Activated naive CD4-positive, alpha-beta T cell (primary cell): ENCODE data around the gene PHF3.
A peak's percentile ranks its signal among the peaks of the same experiment; 100 is the strongest.

Experiments
- DNase-seq, 4 experiments: peaks; one replicate each; lab custom pipeline; 2025; lab: John Stamatoyannopoulos, UW

Gene PHF3, protein sequence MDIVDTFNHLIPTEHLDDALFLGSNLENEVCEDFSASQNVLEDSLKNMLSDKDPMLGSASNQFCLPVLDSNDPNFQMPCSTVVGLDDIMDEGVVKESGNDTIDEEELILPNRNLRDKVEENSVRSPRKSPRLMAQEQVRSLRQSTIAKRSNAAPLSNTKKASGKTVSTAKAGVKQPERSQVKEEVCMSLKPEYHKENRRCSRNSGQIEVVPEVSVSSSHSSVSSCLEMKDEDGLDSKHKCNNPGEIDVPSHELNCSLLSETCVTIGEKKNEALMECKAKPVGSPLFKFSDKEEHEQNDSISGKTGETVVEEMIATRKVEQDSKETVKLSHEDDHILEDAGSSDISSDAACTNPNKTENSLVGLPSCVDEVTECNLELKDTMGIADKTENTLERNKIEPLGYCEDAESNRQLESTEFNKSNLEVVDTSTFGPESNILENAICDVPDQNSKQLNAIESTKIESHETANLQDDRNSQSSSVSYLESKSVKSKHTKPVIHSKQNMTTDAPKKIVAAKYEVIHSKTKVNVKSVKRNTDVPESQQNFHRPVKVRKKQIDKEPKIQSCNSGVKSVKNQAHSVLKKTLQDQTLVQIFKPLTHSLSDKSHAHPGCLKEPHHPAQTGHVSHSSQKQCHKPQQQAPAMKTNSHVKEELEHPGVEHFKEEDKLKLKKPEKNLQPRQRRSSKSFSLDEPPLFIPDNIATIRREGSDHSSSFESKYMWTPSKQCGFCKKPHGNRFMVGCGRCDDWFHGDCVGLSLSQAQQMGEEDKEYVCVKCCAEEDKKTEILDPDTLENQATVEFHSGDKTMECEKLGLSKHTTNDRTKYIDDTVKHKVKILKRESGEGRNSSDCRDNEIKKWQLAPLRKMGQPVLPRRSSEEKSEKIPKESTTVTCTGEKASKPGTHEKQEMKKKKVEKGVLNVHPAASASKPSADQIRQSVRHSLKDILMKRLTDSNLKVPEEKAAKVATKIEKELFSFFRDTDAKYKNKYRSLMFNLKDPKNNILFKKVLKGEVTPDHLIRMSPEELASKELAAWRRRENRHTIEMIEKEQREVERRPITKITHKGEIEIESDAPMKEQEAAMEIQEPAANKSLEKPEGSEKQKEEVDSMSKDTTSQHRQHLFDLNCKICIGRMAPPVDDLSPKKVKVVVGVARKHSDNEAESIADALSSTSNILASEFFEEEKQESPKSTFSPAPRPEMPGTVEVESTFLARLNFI (N-terminal part only)

DNA sequence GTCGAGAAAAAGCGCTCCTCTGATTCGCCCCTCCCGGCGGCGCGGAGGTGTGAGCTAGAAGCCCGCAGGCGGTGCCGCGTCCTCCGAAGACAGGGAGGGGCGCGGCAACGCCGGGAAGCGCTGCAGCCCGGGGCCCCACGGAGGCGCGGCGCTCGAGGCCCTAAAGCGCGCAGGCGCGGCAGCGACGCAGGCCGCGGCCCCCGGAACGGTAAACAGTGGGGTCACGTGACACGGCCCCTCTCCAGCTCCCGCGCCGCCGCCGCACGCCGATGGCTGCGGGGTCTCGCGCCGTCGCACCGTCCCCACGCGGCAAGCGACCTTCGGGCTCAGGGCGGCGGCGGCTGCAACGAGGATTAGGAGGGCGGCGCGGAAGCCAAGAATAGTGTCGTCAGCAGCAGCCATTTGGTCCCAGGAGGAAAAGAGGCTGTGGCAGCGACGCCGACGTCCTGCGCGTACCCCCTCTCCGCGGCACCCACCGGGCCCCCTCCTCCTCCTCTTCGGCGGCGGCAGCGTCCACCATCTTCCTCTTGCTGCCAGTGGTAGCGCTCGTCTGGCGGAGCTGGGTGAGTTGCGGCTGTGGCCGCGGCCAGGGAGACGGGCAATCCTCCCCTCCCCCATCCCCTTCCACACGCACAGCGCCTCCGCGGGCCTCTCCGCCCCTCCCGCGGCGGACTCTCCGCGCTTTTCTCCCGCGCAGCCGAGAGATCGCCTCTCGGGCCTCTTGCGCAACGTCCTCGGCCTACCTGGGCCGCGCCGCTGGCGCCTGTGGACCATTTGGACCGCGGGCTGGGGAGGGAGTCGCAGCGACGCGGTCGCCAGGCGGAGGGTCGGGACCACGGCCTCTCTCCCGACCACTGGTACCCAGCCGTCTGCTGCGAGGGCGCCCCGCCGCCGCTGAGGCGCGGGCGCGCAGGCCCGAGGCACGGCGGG lies at the start of gene PHF3:
PHF3 (plus strand) TSS at position 215 of the 930 bp plus-strand sequence. CDS start 10,750 bp downstream, outside the sequence.
- DNase-seq, result peak; percentile 77 to 90 (median 80)

DNA sequence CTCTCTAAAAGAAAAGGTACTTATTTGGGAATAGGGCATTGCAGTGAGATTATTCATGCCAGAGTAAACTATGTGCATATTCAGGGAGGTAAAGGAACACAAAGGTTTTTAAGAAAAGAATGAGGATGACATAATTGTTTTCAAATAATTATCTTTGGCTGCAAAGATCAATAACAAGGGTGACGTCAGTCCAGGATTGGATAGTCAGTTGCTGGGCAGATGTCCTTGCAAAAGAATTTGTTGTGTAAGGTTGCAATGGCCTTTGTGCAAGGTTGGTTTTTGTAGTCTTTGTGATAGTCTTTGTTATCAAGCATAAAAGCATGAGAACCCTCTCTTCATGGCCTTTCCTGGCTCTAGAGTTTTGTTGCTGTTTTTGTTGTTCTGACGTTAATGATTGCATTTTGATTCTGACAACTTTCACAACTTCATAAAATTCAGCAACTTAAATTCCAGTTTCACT lies 45.6 kb upstream of the PHF3 start:
- DNase-seq, result no peak

DNA sequence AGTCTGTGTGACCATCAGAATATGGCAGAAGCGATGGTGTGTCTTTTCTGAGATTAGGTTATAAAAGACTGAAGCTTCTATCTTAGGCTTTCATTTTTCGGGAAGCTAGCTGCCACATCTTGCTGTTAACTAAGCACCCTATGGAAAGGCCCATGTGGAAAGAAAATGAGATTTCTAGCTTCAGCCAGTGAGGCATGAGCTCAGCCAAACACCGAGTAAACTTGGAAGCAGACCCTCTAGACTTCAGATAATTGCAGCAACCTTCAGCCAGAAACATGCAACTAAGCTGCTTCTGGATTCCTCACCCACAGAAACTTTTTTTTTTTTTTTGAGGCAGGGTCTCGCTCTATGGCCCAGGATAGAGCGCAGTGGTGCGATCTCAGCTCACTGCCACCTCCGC lies 42.7 kb upstream of the PHF3 start:
- DNase-seq, result no peak

DNA sequence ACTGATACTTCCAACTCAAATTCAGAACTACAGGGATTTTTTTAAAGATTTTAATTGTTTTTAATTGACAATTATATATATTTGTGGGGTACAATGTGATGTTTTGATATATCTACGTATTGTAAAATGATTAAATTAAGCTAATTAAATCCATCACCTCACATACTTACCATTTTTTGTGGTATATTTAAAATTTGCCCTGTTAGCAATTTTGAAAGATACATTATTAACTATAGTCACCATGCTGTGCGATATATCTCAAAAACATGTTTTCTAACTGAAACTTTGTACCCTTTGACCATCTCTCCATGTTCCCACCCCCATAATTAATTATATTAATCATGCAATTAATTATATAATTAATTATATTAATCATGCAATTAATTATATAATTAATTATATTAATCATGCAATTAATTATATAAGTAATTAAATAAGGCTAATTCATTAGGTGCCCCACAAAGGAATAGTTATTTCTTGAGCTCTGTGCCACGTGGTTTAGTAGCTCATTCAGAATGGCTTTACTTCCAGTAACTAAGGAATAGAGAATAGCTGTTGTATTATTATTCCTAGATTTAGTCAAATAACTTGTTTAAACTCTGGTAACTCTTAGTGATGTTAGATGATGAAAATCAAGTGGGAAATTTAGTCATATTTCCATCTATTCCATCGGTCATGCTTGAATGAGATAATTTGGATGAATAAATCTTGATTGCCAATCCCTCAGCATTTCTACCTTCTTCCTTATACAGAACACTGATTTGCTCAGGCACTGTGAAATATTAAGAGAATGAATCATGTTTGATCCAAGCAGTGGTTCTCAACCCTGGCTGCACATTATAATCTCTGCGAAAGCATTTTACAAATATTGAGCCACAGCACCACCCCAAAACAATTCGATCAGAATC lies 38.2 kb upstream of the PHF3 start:
- DNase-seq, result no peak

DNA sequence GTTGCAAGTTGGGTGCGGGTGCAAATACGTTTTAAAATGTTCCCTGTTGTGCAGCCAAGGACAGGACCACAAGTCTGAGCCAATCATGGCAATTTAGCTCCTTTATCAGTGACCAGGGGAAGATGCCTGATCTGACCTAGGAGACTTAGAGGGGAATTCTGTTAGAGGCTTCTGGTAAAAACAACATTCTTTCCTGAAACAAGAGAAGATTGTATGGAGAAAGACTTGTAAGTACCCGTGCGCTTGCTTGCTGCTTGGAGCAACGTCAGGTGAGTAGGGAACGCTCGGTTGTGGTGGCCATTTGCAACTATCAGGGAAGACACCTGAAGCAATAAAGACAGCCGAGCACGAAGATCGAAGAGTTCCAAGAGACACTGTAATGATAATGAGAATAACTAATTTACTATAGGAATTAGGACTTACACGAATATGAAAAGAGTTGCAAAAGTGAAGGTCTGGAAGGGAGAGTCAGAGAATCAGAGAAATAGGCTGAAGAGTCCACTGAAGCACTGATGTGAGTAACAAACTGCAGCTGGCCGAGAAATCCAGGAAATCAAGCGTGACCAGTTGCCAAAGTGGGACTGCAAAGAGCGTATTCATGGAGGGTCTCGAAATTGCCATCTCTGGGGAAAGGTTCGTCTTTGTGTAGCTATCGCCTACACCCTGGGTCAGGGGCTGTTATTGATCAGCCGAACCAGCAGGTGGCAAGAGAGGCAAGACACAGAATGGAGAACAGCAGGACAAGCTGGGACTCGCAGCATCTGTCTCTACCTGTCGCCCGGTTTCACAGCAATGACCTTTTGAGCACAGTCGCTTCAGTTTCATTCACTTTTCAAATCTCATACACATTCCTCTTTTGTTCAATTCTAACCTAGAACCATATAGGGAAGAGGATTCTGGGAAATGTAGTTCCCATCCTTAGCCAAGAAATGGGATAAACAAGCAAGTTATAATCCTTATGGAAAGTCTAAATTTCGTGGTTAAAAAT lies 37.3 kb upstream of the PHF3 start:
- peak in 3 of 4 experiments; percentile 20 to 55 (median 34) for DNase-seq

DNA sequence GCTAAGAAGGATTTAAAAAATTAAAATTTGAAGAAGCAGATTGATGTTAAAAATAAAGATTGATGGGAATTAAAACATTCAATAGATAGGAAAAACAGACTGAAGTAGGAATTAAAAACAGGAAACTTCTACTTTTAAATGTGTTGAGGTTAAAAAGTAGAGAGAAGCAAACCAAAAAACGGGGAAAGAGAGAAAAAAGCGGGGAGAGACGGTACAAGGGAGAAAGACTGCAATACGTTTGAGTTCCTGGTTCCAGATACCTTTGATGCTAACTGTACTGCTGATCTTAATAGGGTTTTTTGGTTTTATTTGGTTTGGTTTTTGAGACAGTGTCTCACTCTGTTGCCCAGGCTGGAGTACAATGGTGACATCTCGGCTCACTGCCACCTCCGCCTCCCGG lies 36.4 kb upstream of the PHF3 start:
- no peak for DNase-seq

DNA sequence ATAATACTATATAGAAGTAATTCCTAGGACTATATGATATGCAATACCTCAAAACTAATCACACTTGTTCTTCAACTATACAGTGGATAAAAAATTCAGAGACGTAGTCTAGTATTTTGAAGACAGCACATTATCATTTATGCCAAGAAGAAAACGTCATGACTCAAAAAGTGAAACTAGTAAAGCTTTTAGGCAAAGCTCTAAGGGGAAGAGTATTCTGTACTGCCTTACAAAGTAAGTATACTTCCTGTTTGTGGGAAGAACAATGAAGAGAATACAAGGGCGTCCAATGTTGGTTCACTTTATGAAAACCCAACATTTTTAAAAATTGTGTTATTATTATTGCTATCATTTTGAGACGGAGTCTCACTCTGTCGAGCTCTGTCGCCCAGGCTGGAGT lies 35.5 kb upstream of the PHF3 start:
- DNase-seq, result no peak

DNA sequence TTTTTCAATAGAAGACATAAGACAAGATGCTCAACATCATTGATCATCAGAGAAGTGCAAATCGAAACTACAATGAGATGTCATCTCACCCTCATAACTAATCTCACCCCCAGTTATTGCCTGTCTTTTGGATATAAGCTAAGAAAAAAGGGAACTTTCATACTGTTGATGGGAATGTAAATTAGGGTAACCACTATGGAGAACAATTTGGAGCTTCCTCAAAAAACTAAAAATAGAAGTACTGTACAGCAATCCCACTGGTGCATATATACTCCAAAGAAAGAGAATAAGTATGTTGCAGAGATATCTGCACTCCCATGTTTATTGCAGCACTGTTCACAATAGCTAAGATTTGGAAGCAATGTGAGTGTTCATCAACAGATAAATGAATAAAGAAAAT lies 26.4 kb upstream of the PHF3 start:
- DNase-seq, result no peak

DNA sequence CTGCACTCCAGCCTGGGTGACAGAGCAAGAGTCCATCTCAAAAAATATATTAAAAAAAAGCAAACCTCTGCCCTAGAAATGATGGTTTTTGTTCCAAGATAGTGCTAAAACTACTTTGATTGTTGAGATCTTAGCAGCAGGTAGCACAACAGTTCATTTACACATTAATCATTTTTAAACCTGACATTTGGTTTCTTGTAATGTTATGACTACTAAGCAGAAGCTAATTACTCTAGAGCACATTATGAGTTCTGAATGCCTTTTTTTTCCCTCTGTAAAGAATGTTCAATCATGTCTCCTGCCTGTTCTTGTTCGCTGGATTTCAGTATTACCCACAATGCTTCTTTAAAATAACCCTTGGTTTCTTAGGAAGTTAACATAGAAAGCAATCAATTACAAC lies 24.7 kb upstream of the PHF3 start:
- DNase-seq, result no peak

DNA sequence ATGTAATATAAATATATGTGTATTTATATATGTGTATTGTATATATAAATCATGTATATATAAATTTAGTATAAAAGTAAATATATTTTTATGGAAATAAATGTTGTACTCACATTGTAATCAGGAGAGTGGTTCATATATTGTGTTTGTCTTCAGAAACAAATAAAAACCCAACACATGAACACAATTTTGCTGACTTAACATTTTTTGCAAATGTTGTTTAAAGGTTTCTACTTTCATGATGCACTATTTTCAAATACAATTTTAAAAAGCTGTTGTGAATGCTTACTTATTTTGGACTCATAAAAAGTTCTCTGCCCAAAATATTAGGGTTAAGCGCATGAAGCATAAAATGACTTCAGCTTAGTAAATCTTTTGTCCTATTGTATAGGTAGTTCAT lies 24.0 kb upstream of the PHF3 start:
- DNase-seq, result no peak

DNA sequence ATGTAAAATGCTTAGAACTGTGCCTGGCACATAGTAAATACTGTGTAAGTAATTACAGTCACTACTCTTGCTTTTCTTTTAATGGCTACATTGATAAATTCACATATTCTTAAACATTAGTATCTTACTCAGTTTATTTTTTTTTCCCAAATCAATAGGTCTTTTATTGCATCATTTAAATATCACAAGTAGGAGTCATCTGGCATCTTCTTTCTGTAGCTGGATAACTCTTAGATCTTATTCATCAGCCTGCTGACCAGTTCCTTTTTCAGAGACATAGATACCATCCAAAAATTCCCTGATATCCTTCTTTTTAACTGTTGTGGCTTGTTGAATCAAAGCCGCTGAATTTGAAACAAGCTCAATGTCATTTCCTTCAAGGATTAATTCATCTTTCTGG lies 20.0 kb upstream of the PHF3 start:
- no peak for DNase-seq

DNA sequence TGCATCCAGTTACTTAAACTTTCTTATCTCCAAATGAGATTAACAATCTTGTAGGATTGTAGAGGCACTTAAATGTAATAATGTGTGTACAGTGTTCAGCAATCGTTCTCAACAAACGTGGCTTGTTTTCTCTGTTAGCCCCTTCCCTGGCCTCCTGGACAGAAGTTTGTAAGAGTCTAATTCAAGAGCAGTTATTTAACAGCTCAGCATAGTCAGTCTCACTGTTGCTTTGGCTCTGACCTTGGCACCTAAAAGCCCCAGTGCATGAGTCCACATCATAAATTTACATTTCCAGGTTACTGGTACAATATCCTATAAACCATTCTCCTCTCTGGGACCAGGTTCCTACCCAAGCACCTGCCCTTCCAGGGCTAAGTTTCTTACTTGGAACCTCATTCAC lies 11.5 kb upstream of the PHF3 start:
- no peak for DNase-seq

DNA sequence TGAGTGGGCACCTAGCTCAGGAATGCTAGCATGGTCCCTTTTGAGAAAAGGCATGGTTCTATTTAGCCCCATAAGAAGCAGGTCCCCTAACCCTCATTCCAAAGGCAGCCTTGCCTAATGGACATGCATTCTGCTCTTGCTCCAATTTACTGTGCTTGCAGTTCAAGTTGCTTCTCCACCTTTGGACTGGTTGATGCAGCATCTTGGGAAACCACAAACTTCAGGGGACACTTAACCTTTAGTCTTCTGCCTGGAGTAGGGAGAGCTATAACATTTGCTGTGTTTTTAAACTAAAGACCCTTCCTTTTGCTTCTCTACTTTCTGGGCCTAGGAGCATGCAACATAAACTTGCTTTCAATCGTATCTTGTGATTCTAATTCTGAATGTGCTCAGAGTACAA lies 5.1 kb upstream of the PHF3 start:
- DNase-seq, result no peak

DNA sequence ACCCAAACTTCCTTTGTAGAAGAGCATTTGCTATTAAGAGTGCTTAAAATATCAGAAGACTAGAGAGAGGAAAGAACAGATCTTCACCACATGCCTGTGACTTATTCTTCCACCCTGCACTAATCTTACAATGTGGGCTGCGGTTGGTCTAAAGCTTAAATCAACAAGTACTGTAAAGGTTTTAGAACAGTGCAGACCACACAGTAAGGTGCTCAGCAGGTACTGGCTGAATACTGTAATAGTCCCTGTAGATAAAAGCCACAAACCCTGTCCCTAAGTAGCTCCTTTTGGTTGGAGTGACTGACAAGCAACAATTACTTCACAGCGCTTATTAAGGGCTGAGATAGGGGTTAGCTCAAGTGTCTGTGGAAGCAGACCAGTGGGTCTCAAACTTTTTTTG lies 972 bp upstream of the PHF3 start:
- no peak for DNase-seq

DNA sequence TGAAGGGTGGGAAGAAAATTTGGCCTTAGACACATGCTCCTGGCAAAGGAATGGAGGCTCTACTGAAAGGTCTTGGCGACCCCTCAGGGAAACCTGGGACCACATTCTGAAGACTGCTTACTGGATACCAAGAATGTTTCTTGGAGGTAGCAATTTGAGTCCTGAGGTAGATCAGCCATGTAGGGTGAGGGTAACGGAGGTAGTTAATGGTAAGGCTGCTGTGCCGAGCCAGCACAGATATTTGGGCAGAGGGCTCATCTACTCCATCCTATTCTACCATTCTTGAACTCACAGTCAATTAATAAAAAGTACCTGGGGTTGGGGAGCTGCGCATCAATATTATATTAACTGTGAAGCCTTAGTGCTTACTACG lies 401 bp upstream of the PHF3 start:
- DNase-seq, result no peak

DNA sequence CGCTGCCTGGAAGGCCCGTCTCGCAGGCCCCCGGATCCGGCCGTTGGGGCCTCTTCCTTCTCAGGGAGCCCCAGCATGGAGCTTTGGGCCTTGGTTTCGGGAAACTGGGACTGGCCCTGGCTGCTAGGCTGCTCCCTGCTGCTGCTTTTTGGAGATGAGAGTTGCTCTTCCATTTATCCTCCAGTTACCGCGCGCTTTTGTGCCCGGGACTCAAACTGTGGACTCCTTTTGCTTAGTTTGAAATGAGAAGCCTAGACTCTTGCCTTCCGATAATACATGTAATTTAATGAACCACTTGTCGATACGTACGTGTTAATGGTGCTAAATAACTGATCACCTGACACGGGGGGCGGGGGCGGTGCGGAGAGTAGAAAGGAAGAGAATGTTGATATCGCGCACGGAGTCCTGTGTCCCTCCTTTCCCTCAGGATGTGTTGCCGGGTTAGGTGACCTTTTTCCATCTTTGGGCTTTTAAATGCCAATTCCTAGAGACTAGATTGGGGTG lies 968 bp downstream of the PHF3 start:
- DNase-seq, result peak; percentile 6 to 52 (median 16)

DNA sequence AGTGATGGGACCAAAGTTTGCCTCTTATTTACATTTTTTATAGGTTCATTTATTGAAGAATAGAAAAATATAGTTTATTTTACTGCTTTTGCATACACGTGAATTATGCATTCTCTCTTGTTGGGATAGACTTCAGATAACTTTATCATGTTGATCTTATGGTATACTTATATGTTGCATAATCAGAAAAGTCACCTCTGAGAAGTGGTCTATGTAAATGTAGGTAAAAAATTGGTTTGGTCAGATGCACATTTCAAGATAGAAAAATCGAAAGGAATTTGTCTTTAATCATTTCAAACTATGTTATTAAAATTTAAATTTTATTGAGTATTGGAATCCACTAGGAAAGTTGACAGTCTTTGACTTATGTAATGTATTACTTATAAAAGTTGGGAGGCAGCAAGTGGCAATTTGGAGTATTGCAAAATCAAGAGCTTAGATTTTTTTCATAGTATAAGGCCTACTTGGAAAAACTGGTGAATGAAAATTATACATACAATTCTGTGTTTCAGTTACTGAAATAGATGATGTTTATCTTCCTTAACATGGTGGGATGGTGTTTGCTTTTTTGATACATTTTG lies 2.4 kb downstream of the PHF3 start:
- DNase-seq, result no peak

DNA sequence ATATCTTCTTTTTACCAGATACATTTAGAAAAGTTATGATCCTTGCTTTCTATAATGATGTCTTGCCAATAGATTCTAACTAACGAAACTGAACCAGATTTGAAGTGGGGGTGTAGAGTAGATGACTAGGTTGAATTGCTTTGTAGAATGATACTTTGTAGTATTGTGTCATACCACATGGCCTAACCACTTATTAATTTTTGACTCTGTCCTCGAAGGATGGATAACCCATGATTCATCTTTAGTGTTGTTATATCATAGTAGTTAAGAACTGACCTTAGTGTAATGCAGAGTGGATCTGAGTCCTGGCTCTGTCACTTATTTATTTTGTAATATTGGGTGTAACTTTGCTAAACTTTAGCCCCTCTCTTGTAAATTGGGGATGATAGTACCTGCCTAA lies 4.5 kb downstream of the PHF3 start:
- no peak for DNase-seq
